Measurements from ENCODE around the gene VAV2. TPM values are rescaled to one million over a fixed set of nuclear protein-coding genes. Genes with fewer than 3 reads are reported as not detected.

VAV2 gene
- total RNA-seq, 1 experiment from 2014 or later = 21.4 TPM

GRCh38 chr9:133838859-133839507 lies 153.1 kb downstream of the VAV2 start:
- in situ Hi-C loops (cut with HindIII; ENCODE audit: low sequenced_read_pairs) = no loop called here
- DNase-seq (ENCODE audit: low spot score) = no peak

DNA sequence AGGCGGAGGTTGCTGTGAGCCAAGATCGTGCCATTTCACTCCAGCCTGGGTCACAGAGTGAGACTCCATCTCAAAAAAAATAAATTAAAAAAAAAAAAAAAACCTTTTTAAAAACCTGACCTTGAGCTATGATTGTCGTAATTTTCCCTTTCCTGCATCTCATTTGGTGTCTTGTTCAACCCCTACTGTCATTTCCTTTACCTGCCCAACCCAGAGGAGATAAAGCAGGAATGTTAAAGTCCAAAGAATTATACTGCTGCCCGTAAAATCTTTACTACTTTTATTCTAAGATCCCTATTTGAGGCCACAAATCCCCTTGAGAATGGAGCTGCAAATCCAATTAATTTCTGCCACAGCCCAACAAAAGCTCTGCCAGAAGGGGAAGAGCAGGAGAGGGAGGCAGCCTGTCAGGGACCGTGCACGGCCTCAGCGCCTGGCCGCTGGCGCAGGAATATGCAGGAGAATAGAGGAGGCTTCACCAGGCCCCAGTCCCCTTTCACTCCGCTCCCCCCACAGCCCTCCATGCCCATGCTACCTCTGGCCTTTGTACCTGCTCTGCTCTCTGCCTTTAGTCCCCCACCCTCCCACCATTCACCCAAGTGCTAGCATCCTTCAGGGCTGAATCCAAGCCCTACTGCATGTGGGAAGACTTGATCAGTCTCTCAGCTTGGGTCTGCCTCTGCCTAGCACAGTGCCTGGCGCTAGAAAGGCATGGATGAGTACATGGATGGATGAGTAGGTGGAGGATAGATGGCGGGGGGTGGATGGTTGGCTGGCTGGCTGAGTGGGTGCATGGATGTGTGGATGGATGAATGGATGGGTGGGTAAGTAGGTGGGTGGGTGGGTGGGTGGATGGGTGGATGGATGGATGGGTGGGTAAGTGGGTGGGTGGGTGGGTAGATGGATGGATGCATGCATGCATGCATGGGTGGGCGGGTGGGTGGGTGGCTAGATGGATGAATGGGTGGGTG lies 154.2 kb downstream of the VAV2 start:
- in situ Hi-C loops (cut with HindIII; ENCODE audit: low sequenced_read_pairs) = no loop called here
- DNase-seq (ENCODE audit: low spot score) = no peak

DNA sequence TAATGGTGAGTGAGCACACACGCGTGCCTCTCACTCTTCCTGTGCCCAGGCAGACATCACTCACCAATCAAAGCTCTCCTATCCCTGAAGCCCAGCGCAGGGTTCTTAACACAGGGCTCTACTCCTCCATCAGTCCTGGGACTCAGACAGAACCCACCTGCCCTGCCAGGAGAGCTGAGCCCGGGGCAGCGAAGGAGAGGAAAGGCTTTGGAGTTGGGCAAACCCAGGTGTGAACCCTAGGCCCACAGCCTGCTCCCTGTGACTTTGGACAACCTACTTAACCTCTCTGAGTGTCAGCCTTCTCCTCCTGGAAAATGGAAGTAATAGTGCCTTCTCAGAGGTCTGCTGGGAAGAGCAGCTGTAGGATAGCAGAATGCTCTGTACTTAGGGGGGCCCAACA lies 155.3 kb downstream of the VAV2 start:
- in situ Hi-C loops (cut with HindIII; ENCODE audit: low sequenced_read_pairs) = no loop called here
- no peak for DNase-seq (ENCODE audit: low spot score)

DNA sequence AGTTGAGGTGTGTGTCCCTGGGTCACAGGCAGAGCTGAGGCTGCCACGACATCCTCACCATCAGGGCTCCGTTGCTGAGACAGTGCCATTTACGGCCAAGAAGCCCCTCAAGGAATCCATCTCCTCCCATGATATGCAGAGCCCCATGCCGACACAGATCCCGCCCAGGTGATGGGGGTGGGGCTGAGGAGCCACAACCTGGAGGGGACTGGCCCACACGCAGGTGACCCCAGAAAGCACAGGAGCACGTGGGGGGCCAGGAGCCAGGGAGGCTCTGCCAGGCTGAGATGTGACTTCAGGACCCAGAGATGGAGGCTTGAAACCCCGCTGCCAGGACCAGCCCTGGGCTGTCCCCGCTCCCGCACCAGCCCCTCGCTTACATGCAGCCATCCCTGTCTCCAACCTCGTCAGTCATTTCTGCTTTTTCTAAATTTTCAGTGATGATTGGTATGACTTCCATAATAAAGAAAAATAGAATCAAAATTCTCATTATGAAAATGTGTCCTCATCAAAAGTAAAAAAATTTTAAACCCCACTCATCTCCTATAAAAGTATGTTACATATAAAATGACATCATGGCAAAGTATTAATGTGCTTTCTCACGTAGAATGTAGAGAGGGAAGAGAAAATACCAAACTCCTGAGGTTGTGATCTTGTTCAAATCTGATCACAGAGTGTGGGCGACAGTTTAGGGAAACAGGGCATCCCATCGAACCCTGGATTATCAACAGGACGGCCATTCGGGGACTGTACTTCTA lies 155.9 kb downstream of the VAV2 start:
- no peak for DNase-seq (ENCODE audit: low spot score)
- in situ Hi-C loops (cut with HindIII; ENCODE audit: low sequenced_read_pairs) = no loop called here

DNA sequence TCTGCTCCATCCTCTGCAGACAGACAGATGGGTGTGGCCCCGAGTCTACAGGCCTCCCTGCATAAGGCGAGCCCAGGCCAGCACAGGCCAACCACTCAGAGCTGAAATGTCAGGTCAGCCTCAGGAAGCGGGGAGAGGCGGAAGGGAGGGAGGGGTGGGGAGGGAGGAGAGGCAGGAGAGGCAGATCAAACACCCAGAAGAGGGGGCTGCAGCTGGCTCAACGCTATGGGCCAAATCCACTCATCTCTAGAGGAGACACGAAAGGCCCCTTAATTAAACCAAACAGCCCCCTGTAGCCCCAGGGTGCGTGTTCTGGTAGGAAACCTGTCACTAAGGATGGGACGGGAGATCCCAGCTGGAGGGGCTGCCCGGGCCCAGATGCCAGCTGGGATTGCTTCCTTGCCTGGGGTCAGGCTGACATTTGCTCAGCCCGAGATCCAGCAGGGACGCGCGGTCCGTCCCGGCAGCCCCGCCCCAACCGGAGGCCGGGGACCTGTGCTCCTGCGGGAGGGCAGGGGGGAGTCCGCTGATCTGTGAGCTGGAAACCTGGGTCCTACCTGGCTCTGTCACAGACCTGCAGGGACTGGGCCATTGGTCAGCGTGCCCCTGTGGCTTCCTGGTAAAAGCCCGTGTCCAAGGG lies 156.7 kb downstream of the VAV2 start:
- in situ Hi-C loops (cut with HindIII; ENCODE audit: low sequenced_read_pairs) = no loop called here
- no peak for DNase-seq (ENCODE audit: low spot score)

DNA sequence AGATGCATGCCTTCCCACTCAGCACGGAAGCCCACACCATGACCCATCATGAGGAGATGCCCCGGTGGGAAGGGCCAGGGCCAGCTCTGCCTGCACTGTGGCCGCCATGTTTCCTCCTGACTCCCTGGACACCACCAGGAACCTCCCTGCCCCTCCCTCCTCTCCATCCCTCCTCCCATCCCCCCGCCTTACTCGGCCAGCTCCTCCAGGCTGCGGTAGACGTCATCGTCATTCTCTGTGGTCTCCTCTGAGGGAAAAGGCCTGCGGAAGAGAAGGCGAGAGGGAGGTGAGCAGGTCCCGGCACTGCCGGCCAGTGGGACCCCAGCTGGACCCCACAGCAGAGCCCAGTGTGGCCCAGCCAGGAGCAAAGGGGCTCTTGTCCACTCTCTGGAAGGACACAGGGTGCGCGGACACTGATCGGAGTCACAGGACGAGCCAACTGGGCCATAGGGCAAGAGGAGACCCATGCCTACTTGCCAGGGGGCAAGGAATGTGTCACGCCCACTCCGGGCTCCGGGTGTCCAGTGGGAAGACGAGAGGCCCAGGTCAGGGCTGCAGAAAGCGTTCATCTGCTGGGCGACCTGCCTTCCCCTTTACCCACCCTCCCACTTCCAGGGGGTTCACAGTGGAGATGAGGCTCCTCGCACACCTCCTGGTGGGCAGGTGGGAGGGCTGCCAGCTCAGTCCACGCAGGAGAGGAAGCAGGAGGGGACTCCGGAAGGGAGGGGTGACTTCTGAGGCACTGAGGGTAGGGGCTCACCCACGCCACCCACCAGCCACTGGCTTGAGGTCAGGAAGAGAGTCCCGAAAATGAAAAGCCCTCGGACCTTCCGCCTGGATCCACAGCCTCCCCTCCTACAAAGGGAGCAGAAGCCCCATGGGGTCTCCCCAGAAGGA lies 157.8 kb downstream of the VAV2 start:
- DNase-seq (ENCODE audit: low spot score) = no peak

GRCh38 chr9:133833388-133834025 lies 158.6 kb downstream of the VAV2 start:
- no peak for DNase-seq (ENCODE audit: low spot score)
- in situ Hi-C loops (cut with HindIII; ENCODE audit: low sequenced_read_pairs) = no loop called here

More for the DNA sequence above, 157.8 kb downstream of the VAV2 start:
- in situ Hi-C loops (cut with HindIII; ENCODE audit: low sequenced_read_pairs) = no loop called here

- no peak for DNase-seq (ENCODE audit: low spot score)
- in situ Hi-C loops (cut with HindIII; ENCODE audit: low sequenced_read_pairs) = no loop called here
Observed at GRCh38 chr9:133832877-133833276, 159.2 kb downstream of the VAV2 start.

- in situ Hi-C loops (cut with HindIII; ENCODE audit: low sequenced_read_pairs) = no loop called here
- no peak for DNase-seq (ENCODE audit: low spot score)
Observed at GRCh38 chr9:133830711-133831110, 161.4 kb downstream of the VAV2 start.

DNA sequence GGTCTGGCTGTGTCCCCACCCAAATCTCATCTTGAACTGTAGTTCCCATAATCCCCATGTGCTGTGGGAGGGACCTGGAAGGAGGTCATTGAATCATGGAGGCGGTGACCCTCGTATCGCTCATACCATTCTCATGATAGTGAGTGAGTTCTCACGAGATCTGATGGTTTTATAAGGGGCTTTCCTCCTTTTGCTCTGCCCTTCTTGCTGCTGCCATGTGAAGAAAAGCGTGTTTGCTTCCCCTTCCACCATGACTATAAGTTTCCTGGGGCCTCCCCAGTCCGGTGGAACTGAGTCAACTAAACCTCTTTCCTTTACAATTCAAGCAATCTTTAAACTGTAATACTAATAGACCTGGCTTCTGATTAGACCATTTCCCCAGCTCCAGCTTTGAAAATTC lies 161.8 kb downstream of the VAV2 start:
- DNase-seq (ENCODE audit: low spot score) = no peak
- in situ Hi-C loops (cut with HindIII; ENCODE audit: low sequenced_read_pairs) = no loop called here

- in situ Hi-C loops (cut with HindIII; ENCODE audit: low sequenced_read_pairs) = loop anchor here (10.0 kb wide), 1 partner anchor 136 kb away; no protein-coding TSS in a partner anchor
- no peak for DNase-seq (ENCODE audit: low spot score)
Observed at GRCh38 chr9:133828338-133828997, 163.7 kb downstream of the VAV2 start.

DNA sequence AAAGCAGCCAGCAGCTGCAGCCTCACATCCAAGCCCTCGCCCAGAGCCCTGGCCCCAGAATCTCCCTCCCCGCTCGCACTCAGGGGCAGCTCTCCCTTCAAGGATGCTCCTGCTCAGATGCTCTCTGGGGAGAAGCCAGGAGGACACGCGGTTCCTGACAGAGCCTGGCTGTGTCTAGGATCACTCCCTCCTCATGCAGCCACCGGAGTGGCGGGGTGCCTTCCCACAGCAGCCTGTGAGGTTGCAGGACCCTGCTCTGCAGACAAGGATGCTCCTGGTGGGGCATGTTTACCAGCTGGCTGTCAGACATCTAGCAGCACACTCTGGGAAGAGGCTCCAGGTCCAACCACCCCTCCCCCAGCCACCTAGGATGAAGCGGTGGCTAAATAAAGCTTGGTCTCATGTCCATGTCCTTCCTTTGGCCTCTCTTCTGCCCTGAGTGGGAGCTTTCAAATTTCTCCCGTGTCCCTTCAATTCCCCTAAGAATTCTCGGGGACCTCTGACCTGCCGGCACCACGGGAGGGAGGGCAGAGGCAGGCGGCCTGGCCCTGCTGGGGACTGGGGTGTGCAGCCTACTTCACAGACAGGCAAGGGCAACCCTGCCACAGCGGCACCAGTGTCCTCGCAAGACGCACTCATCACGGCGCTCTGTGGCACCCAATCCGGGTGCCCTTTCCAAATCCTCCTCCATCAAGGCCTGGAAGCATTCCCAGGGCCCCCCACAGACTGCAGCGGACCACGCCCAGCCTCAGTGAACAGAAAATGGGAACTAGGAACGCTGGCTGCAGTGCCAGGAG lies 165.6 kb downstream of the VAV2 start:
- DNase-seq (ENCODE audit: low spot score) = no peak
- in situ Hi-C loops (cut with HindIII; ENCODE audit: low sequenced_read_pairs) = loop anchor here (10.0 kb wide), 1 partner anchor 138 kb away; no protein-coding TSS in a partner anchor

- in situ Hi-C loops (cut with HindIII; ENCODE audit: low sequenced_read_pairs) = loop anchor here (10.0 kb wide), 1 partner anchor 139 kb away; no protein-coding TSS in a partner anchor
Observed at GRCh38 chr9:133825555-133826218, 166.4 kb downstream of the VAV2 start.

GRCh38 chr9:133824802-133825186 lies 167.3 kb downstream of the VAV2 start:
- in situ Hi-C loops (cut with HindIII; ENCODE audit: low sequenced_read_pairs) = loop anchor here (10.0 kb wide), 1 partner anchor 140 kb away; no protein-coding TSS in a partner anchor
- DNase-seq (ENCODE audit: low spot score) = no peak

More at GRCh38 chr9:133825555-133826218, 166.4 kb downstream of the VAV2 start:
- DNase-seq (ENCODE audit: low spot score) = no peak

GRCh38 chr9:133824106-133824801 lies 167.9 kb downstream of the VAV2 start:
- in situ Hi-C loops (cut with HindIII; ENCODE audit: low sequenced_read_pairs) = loop anchor here (10.0 kb wide), 1 partner anchor 141 kb away; no protein-coding TSS in a partner anchor
- DNase-seq (ENCODE audit: low spot score) = no peak

Measured in G401 (cell line).